AG20443 (cell line): ENCODE results near the gene PXDC1.
"Not testable (repeated sequence)": the region's sequence is repeated elsewhere in the genome, so short reads cannot be mapped to it uniquely, and the experiment has no call there.

Experiments used
- DNase-seq: peaks from one replicate; pipeline ENCODE4 v3.0.0; 2012; ENCODE audit warnings: low spot score, mixed read lengths

Gene PXDC1

DNA sequence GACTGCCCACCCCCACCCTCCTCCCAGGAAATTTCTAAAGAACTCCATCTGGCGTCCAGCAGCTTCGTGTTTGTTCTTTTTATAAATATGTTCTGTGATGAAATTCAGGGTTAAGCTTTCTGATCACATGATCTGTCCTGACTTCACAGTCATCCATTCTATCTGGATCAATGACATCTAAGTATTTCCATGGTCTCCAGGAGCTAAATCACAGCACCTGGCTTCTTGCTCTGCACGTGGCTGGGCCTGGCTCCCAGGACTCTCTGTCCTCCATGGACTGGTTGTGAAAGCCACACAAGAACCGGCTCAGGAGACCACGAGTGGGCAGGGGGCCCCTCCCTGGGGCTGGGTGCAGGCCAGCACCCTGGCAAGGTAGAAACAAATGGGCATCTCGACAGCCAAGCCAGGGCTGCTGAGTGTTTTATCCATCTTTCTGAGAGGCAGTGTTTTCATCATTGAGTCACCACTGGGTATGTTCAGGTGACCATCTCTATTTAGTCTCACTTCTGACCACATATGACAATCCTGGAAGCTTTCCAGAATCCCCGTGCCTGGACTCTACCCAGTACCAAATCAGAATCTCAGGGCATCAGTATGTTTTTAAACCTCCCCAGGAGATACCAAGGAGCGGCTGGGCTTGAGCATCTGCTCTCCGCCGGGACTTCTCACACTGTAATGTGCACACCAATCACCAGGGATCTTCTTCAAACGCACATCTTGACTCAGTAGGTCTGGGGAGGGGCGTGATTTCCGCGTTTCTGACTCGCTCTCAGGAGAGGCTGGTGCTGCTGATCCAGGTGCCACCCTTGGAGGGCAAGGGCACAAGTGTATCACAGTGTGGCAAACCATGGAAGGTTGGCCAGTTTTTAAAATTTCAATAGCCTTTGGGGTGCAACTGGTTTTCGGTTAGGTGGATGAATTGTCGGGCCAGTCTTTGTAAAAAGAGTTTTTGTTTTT is 31.6 kb upstream of the PXDC1 start:
- DNase-seq, result peak; percentile 26

DNA sequence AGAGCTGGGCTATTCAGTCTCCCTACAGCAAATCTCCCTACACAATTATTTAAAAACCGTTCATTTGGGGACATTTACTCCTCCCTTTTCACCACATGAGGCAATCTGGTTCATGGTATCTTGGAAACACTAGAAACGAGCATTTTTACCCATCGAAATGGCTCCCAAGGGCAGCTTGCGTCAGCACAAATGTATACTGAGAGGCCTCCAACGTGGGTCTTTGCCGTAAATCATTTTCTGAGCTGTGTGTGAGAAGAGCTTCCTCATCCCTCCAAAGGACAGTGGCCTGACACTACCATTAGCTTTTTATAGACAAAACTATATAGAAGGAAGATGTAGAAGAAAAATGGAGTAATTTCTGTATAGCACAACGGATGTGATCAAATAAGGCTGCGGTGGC is 30.0 kb upstream of the PXDC1 start:
- DNase-seq, result no peak

DNA sequence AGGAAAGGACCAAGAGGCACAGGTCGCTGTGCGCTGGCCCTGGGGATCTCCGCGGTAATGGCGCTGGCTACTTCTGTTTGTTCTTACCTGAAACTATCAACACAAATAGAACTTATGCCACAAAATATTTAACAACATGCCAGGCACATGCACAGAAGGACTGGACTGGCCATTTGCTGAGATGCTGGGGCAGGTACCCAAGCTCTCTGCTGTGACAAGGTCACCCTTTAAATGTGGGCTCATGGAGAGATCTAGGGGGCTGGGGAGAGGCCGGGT is 28.0 kb upstream of the PXDC1 start:
- DNase-seq, result no peak

- no peak for DNase-seq
Measured at GRCh38 chr6:3778701-3779573, 27.4 kb upstream of the PXDC1 start.

- no peak for DNase-seq
Measured at GRCh38 chr6:3777730-3778461, 26.4 kb upstream of the PXDC1 start.

DNA sequence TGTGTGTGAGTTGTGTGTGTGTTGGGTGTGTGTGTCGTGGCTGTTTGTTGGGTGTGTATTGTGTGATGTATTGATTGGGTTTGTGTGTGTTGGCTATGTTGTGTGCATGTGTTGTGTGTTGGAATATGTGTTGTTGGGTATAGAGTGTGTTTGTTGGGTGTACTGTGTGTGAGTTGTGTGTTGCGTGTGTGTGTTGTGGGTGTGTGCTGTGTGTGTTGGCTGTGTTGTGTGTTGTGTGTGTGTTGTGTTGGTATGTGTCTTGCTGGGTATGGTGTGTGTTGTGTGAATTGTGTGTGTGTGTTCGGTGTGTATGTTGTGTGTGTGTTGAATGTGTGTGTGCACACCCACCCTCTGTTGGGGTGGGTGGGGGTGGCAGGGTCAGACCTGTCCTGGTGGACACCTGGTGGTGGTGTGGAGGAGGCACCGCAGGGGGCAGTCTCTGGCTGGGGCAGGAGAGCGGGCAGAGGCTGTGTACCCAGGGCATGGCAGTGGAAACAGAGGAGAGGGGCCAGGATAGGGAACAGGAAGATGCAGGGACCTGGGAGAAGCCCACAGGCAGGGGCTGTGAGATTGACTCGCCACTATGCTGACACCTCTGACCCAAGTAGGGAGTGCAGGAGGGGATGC is 25.5 kb upstream of the PXDC1 start:
- no peak for DNase-seq

DNA sequence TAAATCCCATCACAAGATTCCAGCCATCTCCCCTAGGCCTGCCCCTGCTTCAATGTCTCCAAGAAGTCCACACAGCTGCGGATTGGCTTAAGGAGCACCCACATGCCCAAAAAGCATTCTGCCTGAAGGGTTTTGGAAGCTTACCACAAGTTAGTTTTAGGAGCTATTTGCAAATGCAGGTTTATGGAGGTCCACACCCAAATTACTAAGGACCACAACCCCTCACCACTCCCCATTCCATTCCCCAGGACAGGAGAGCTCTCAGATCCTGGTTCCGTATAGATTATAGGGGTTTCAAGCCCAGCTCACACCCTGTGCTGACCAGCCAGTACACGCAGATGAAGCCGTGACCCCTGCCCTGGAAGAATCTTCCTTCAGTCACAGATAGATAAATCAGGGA is 24.3 kb upstream of the PXDC1 start:
- DNase-seq, result no peak

GRCh38 chr6:3775386-3775785 is 23.9 kb upstream of the PXDC1 start:
- no peak for DNase-seq

GRCh38 chr6:3773678-3774298 is 22.3 kb upstream of the PXDC1 start:
- DNase-seq, result peak; percentile 49

GRCh38 chr6:3772127-3772999 is 20.9 kb upstream of the PXDC1 start:
- not testable (repeated sequence) for DNase-seq

DNA sequence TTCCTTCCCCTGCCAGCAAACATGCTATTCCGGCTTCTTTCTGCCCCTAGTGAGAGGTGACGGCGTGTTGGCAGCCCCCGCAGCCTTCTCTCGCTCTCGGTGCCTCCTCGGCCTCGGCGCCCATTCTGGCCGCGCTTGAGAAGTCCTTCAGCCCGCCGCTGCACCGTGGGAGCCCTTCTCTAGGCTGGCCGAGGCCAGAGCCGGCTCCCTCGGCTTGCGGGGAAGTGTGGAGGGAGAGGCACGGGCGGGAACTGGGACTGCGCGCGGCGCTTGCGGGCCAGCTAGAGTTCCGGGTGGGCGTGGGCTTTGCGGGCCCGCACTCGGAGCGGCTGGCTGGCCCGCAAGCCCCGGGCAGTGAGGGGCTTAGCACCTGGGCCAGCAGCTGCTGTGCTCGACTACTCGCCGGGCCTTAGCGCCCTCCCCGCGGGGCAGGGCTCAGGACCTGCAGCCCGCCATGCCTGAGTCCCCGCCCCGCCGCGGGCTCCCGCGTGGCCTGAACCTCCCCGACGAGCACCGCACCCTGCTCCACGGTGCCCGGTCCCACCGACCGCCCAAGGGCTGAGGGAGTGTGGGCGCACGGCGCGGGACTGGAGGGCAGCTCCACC is 20.0 kb upstream of the PXDC1 start:
- no peak for DNase-seq

- DNase-seq, result no peak
Measured at GRCh38 chr6:3770023-3770720, 18.7 kb upstream of the PXDC1 start.

DNA sequence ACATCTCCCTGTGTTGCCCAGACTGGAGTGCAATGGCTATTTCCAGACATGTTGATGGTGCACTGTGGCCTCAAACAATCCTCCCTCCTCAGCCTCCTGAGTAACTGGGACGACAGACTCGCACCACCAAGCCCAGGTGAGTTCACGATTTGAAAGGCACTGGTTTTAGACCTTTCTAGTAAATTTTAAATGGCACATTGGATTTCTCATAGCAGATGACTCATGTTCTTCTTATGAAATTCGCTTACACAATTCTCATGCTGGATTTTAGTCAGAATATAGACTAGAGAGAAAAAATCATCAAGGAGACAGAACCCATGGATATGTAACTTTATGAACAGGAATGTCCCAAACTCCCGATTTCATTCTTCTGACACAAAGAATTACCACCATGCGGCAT is 18.1 kb upstream of the PXDC1 start:
- peak; percentile 56 for DNase-seq

- no peak for DNase-seq
Measured at GRCh38 chr6:3768502-3768901, 17.0 kb upstream of the PXDC1 start.

DNA sequence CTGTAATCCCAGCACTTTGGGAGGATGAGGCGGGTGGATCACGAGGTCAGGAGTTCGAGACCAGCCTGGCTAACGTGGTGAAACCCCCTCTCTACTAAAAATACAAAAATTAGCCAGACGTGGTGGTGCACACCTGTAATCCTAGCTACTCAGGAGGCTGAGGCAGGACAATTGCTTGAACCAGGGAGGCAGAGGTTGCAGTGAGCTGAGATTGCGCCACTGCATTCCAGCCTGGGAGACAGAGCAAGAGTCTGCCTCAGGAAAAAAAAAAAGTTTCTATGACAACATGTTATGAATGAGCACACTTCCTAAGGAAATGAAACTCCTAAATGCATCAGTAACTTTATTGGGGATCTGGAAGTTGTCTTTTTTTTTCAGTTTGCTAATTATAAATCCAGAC is 16.0 kb upstream of the PXDC1 start:
- DNase-seq, result peak; percentile 35

- peak; percentile 77 for DNase-seq
Measured at GRCh38 chr6:3766214-3766613, 14.7 kb upstream of the PXDC1 start.

DNA sequence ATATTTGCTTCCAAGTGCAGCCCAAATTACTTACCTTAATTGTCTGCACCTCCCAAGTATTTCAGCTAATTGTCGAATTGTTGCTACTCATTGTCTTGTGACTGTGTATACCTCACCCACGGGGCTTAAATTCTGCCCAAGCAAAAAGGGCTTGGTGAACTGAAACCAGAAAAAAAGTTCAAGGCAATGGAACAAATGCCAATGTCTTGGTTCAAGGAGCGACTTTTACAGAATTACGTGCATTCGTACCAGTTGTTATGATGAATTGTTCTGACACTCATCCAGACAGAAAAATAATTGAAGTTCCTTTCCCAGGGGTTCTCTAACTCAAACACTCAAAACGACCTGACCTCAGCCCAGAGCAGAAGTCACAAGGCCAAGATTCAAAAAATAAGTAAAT is 13.9 kb upstream of the PXDC1 start:
- DNase-seq, result no peak

- DNase-seq, result no peak
Measured at GRCh38 chr6:3764516-3765335, 13.2 kb upstream of the PXDC1 start.

- no peak for DNase-seq
Measured at GRCh38 chr6:3762852-3763251, 11.3 kb upstream of the PXDC1 start.
